Endothelial cell of umbilical vein (primary cell): ENCODE data around the gene RMI2. TPM values are rescaled to one million over a fixed set of nuclear protein-coding genes. Genes with fewer than 3 reads are reported as not detected.

Experiments
- BruUV-seq: library from RNA; stranded (reverse); fragments of 400-500 nt; replicated peaks from 2 replicates; lab custom pipeline; 2021; lab: Mats Ljungman, UMichigan
- CTCF ChIA-PET: fragments of 300-600, 350-600 bp; sonication (Branson Sonifier 250); formaldehyde crosslinking; loops from one replicate; lab custom pipeline; 2021; ENCODE audit warnings: antibody characterized with exemption, inconsistent platforms; lab: Charles Lee
- POLR2A ChIA-PET: fragments of 300-600, 350-600 bp; sonication (Branson Sonifier 250); formaldehyde crosslinking; loops from one replicate; lab custom pipeline; 2021; ENCODE audit warnings: antibody characterized with exemption, inconsistent platforms; lab: Charles Lee
- DNase-seq: peaks from one replicate; pipeline ENCODE4 v3.0.0-alpha.2; 2011; ENCODE audit warnings: low read depth, low spot score
- FAIRE-seq: peaks from 2 replicates; lab custom pipeline; 2011; peaks lifted over from hg19 to GRCh38; lab: Jason Lieb, UNC
- H2AFZ ChIP-seq: 2 replicates; pipeline ENCODE4 v1.6.0; 2012; ENCODE audit warnings: low read depth, low read length, control low read depth, inconsistent platforms
- H3K27ac ChIP-seq: 2 replicates; pipeline ENCODE4 v1.5.1; 2011; ENCODE audit warnings: low read depth, mild to moderate bottlenecking, control low read depth, low read length, moderate library complexity; ENCODE audit not compliant: insufficient read depth
- H3K27me3 ChIP-seq, 2 experiments: 2 replicates each; pipeline versions ENCODE4 v1.6.0 to v1.6.1; 2011; ENCODE audit warnings: low read length in 2 of 2, mixed read lengths in 1 of 2; ENCODE audit not compliant: control insufficient read depth in 2 of 2, insufficient read depth in 2 of 2
- H3K36me3 ChIP-seq, 2 experiments: 2 replicates in 1 of 2; 3 replicates in 1 of 2; pipeline ENCODE4 v1.5.1; 2011; ENCODE audit warnings: low read length in 2 of 2, mild to moderate bottlenecking in 1 of 2, moderate library complexity in 1 of 2; ENCODE audit not compliant: control insufficient read depth in 2 of 2, insufficient read depth in 2 of 2; ENCODE audit errors: extremely low read depth in 1 of 2
- H3K4me1 ChIP-seq: 3 replicates; pipeline ENCODE4 v1.5.1; 2011; ENCODE audit warnings: mild to moderate bottlenecking, low read length; ENCODE audit not compliant: control insufficient read depth, insufficient read depth; ENCODE audit errors: extremely low read depth
- H3K4me2 ChIP-seq: 2 replicates; pipeline ENCODE4 v1.6.1; 2011; ENCODE audit warnings: low read length, control low read depth, mixed read lengths; ENCODE audit not compliant: insufficient read depth
- H3K4me3 ChIP-seq, 3 experiments: fragments of 200-600 bp in 1 of 3; sonication (generic), shearing (Covaris generic) in 1 of 3; replicated peaks in 1 of 3; 2 replicates each; pipeline ENCODE4 v1.5.1; 2011 to 2016; ENCODE audit warnings: control low read depth in 3 of 3, low read length in 3 of 3, mild to moderate bottlenecking in 2 of 3, inconsistent platforms in 1 of 3, low read depth in 1 of 3, moderate library complexity in 1 of 3; ENCODE audit not compliant: insufficient read depth in 1 of 3
- H3K79me2 ChIP-seq: 2 replicates; pipeline ENCODE4 v1.6.0; 2012; ENCODE audit warnings: low read length, inconsistent platforms; ENCODE audit not compliant: control insufficient read depth, insufficient read depth
- H3K9ac ChIP-seq: replicated peaks from 2 replicates; pipeline ENCODE3; 2011; ENCODE audit warnings: low read length, control low read depth; ENCODE audit not compliant: insufficient read depth; ENCODE audit errors: extremely low read depth
- H3K9me1 ChIP-seq: replicated peaks from 3 replicates; pipeline ENCODE4 v1.6.0; 2011; ENCODE audit warnings: mild to moderate bottlenecking, low read length; ENCODE audit not compliant: control insufficient read depth, insufficient read depth; ENCODE audit errors: extremely low read depth
- H3K9me3 ChIP-seq: replicated peaks from 2 replicates; pipeline ENCODE4 v1.5.1; 2012; ENCODE audit warnings: low read length, inconsistent platforms; ENCODE audit not compliant: control insufficient read depth, insufficient read depth
- H4K20me1 ChIP-seq: replicated peaks from 2 replicates; pipeline ENCODE3; 2011; ENCODE audit warnings: mild to moderate bottlenecking, low read length; ENCODE audit not compliant: control insufficient read depth, insufficient read depth; ENCODE audit errors: extremely low read depth
- CTCF ChIP-seq, 2 donors: IDR thresholded peaks; 1 replicate in 1 of 2; 2 replicates in 1 of 2; pipeline ENCODE4 v1.5.1; 2011; ENCODE audit warnings: low read length in 2 of 2, mild to moderate bottlenecking in 2 of 2, moderate library complexity in 2 of 2, control low read depth in 1 of 2, inconsistent platforms in 1 of 2, low read depth in 1 of 2; ENCODE audit not compliant: insufficient read depth in 1 of 2; ENCODE audit errors: extremely low read depth in 1 of 2
- EZH2 ChIP-seq: IDR thresholded peaks from 2 replicates; pipeline ENCODE4 v1.6.1; 2012; ENCODE audit warnings: borderline replicate concordance, low read depth, mild to moderate bottlenecking, moderate library complexity, low read length, inconsistent platforms; ENCODE audit not compliant: severe bottlenecking
- FOS ChIP-seq: IDR thresholded peaks from 2 replicates; pipeline ENCODE4 v1.6.1; 2011; ENCODE audit warnings: mild to moderate bottlenecking, low read length, moderate library complexity, borderline replicate concordance; ENCODE audit not compliant: insufficient read depth
- GATA2 ChIP-seq: IDR thresholded peaks from 2 replicates; pipeline ENCODE4 v1.7.0; 2011; ENCODE audit warnings: low read depth, mild to moderate bottlenecking, moderate library complexity, mixed read lengths, low read length; ENCODE audit not compliant: insufficient read length, insufficient read depth
- JUN ChIP-seq: IDR thresholded peaks from 2 replicates; pipeline ENCODE4 v1.6.1; 2011; ENCODE audit warnings: borderline replicate concordance, low read depth; ENCODE audit not compliant: insufficient read length, insufficient read depth
- MYC ChIP-seq: IDR thresholded peaks from one replicate; pipeline ENCODE4 v1.6.1; 2011; ENCODE audit warnings: mild to moderate bottlenecking, low read depth, low read length
- POLR2A ChIP-seq: IDR thresholded peaks from 2 replicates; pipeline ENCODE4 v1.6.1; 2012; ENCODE audit warnings: low read depth, mild to moderate bottlenecking, control low read depth, low read length
- POLR2AphosphoS5 ChIP-seq: IDR thresholded peaks from 2 replicates; pipeline ENCODE4 v1.6.1; 2012; ENCODE audit warnings: low read depth, mild to moderate bottlenecking, control low read depth, low read length, moderate library complexity; ENCODE audit not compliant: insufficient read depth
- dilution Hi-C: fragments of 300-500 bp; cut with MboI; formaldehyde crosslinking; loops from one replicate; pipeline ENCODE4 v1.15.0; 2019; ENCODE audit warnings: low sequenced_read_pairs; ENCODE audit not compliant: extremely low pct_ligation_motif_present
- intact Hi-C: fragments of 100-400 bp; cut with micrococcal nuclease; formaldehyde crosslinking; loops from one replicate; pipeline ENCODE4 v1.10.0; 2022
- polyA plus RNA-seq, 4 experiments: library from polyadenylated mRNA; depleted of rRNA in 3 of 4; stranded (reverse) in 3 of 4; unstranded in 1 of 4; fragments of >200 nt; gene quantifications; 2 replicates each; pipeline versions ENCODE4 v1.2.1 to v1.2.3, GENCODE V29; 2011 to 2012; ENCODE audit warnings: missing spikeins in 1 of 4
- total RNA-seq: library from RNA; stranded (reverse); gene quantifications from 2 replicates; pipeline ENCODE4 v1.2.3, GENCODE V29; 2021
- TF ChIP-seq, protein P1 (sequence below): IDR thresholded peaks from 2 replicates; pipeline ENCODE4 v1.6.1; 2011; ENCODE audit not compliant: insufficient read depth, insufficient read length

RMI2 gene
- total and polyA plus RNA-seq, 2 donors (not counting 3 experiments of a cell fraction or from before 2014, with no cell fraction given): 5.3 to 7.7 TPM

DNA sequence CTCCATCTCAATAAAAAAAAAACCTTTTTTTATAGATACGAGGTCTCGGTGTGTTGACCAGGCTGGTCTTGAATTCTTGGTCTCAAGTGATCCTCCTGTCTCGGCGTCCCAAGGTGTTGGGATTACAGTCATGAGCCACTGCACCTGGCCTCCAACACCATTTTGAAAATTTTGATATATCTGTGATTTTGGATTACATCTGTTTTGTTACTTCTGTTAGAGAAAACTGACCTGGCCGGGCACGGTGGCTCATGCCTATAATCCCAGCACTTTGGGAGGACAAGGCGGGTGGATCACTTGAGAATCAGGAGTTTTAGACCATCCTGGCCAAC lies 18.6 kb downstream of the RMI2 start:
- CTCF ChIA-PET: no interaction called here
- no peak overlapping the region for H2AFZ ChIP-seq
- H3K9me3 ChIP-seq: no peaks in the 10 kb centered on the region
- TF ChIP-seq JUN (no peak), MYC (no peak), POLR2AphosphoS5 (no peak), POLR2A (no peak), CTCF (IDR thresholded peaks at IDR 0.05; ENCODE audit: extremely low read depth in 1 of 2, insufficient read depth in 1 of 2, low read depth in 1 of 2, low read length in 2 of 2) (no peak), GATA2 (no peak), FOS (no peak), EZH2 (no peak)
- TF ChIP-seq, protein P1, sequence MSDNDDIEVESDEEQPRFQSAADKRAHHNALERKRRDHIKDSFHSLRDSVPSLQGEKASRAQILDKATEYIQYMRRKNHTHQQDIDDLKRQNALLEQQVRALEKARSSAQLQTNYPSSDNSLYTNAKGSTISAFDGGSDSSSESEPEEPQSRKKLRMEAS: no peak
- no peak for FAIRE-seq
- no TSS peak for BruUV-seq
- no peak for DNase-seq
- no peak overlapping the region for H3K4me3 ChIP-seq
- H3K79me2 ChIP-seq: no peaks in the 10 kb centered on the region
- H3K36me3 ChIP-seq: no peaks in the 10 kb centered on the region
- no peak overlapping the region for H3K9ac ChIP-seq
- H3K27ac ChIP-seq: no peak overlapping the region
- dilution Hi-C loops (no loop called here), intact Hi-C loops (no loop called here)
- POLR2A ChIA-PET: no interaction called here
- H3K4me2 ChIP-seq: no peak overlapping the region
- no peaks in the 10 kb centered on the region for H3K9me1 ChIP-seq
- H3K27me3 ChIP-seq: peaks cover 0 to 4% of the 10 kb centered on the region in 2 experiments
- H3K4me1 ChIP-seq: peaks cover 11% of the 10 kb centered on the region
- no peaks in the 10 kb centered on the region for H4K20me1 ChIP-seq
